ENCODE results near the gene CTBP2. TPM values are rescaled to one million over a fixed set of nuclear protein-coding genes. Genes with fewer than 3 reads are reported as not detected.

The CTBP2 gene
- total and polyA plus RNA-seq, 11 donors: 10.1 to 45.5 (median 29.1) TPM

GRCh38 chr10:124949543-124949942, 210.8 kb downstream of the CTBP2 start:
- WGBS, 4 donors: 96 to 100% (median 97%) methylated on average over 5 of the region's 5 CpGs
- Histone ChIP-seq H3K4me1 (peaks cover 0 to 62% (median 22%) of the 10 kb centered on the region in 12 donors), H3K27me3 (no peaks in the 10 kb centered on the region), H3K4me3 (no peak overlapping the region), H3K27ac (no peak overlapping the region), H3K36me3 (peaks cover 0 to 21% (median 4%) of the 10 kb centered on the region in 9 donors), H3K9me3 (no peaks in the 10 kb centered on the region)
- DNase-seq (no peak), ATAC-seq (no peak)
- TF ChIP-seq CTCF (IDR thresholded peaks at IDR 0.05) (no peak), POLR2A (IDR thresholded peaks at IDR 0.05) (no peak)
- intact Hi-C loops (cut with DNase I): no loop called here

- 49 to 54% (median 51%) methylated on average over 2 of the region's 2 CpGs for WGBS, 4 donors
- Histone ChIP-seq H3K27ac (peak overlapping the region in 1 of 12 donors; percentile 13), H3K4me3 (no peak overlapping the region), H3K4me1 (peaks cover 3 to 76% (median 42%) of the 10 kb centered on the region in 12 donors), H3K27me3 (no peaks in the 10 kb centered on the region), H3K36me3 (peaks cover 0 to 25% (median 4%) of the 10 kb centered on the region in 9 donors), H3K9me3 (no peaks in the 10 kb centered on the region)
- intact Hi-C loops (cut with DNase I): no loop called here
- no peak for TF ChIP-seq CTCF (IDR thresholded peaks at IDR 0.05)
- TF ChIP-seq POLR2A (IDR thresholded peaks at IDR 0.05): no peak
- ATAC-seq: no peak
- no peak for DNase-seq
These were observed 213.4 kb downstream of the CTBP2 start for GRCh38 chr10:124946945-124947344.

- DNase-seq (no peak), ATAC-seq (no peak)
- H3K4me3 ChIP-seq: no peak overlapping the region
- H3K27ac ChIP-seq: peak overlapping the region in 8 of 12 donors; percentile 31 to 77 (median 67)
- no peaks in the 10 kb centered on the region for H3K9me3 ChIP-seq
- H3K27me3 ChIP-seq: no peaks in the 10 kb centered on the region
- WGBS, 4 donors: 56 to 84% (median 82%) methylated on average over 2 of the region's 2 CpGs
- H3K4me1 ChIP-seq: peaks cover 3 to 82% (median 52%) of the 10 kb centered on the region in 12 donors
- peaks cover 0 to 25% (median 4%) of the 10 kb centered on the region in 9 donors for H3K36me3 ChIP-seq
- intact Hi-C loops (cut with DNase I): no loop called here
- TF ChIP-seq CTCF (IDR thresholded peaks at IDR 0.05) (no peak), POLR2A (IDR thresholded peaks at IDR 0.05) (no peak)
These were observed 215.4 kb downstream of the CTBP2 start for GRCh38 chr10:124944982-124945381.

GRCh38 chr10:124943301-124944092, 216.9 kb downstream of the CTBP2 start:
- Histone ChIP-seq H3K4me3 (peak overlapping the region in 4 of 12 donors; percentile 1 to 25 (median 11)), H3K4me1 (peaks cover 3 to 90% (median 54%) of the 10 kb centered on the region in 12 donors), H3K27me3 (no peaks in the 10 kb centered on the region), H3K27ac (peak overlapping the region; percentile 14 to 77 (median 67)), H3K36me3 (peaks cover 0 to 19% (median under 1%) of the 10 kb centered on the region in 9 donors), H3K9me3 (no peaks in the 10 kb centered on the region)
- ATAC-seq (peak; percentile 38 to 69 (median 46)), DNase-seq (no peak)
- TF ChIP-seq POLR2A (IDR thresholded peaks at IDR 0.05) (no peak), CTCF (IDR thresholded peaks at IDR 0.05) (no peak)
- WGBS, 4 donors: 66 to 73% (median 70%) methylated on average over 9 of the region's 9 CpGs
- intact Hi-C loops (cut with DNase I): no loop called here
